Ovary (tissue), 9 donors: ENCODE results near the gene NUDT16L1. TPM values are rescaled to one million over a fixed set of nuclear protein-coding genes. Genes with fewer than 3 reads are reported as not detected.
"Not testable (repeated sequence)": the region's sequence is repeated elsewhere in the genome, so short reads cannot be mapped to it uniquely, and the experiment has no call there.

ENCODE experiments used
- DNase-seq, 5 donors: peaks; one replicate each; pipeline ENCODE4 v3.0.0-alpha.2; 2019 to 2020
- H3K27ac ChIP-seq, 2 donors: fragments of 200-600 bp; one replicate each; pipeline versions ENCODE4 v1.5.1 to v1.8.0; 2019 to 2022
- H3K27me3 ChIP-seq: fragments of 200-600 bp; one replicate; pipeline ENCODE4 v1.8.0; 2022
- H3K36me3 ChIP-seq: fragments of 200-600 bp; sonication (generic); one replicate; pipeline ENCODE4 v1.5.1; 2019
- H3K4me1 ChIP-seq: one replicate; pipeline ENCODE4 v1.8.1; 2013; ENCODE audit warnings: mild to moderate bottlenecking, moderate library complexity; ENCODE audit not compliant: insufficient read depth
- H3K4me3 ChIP-seq: fragments of 200-600 bp; sonication (generic); one replicate; pipeline ENCODE4 v1.5.1; 2017
- H3K9me3 ChIP-seq, 2 donors: fragments of 200-600 bp in 1 of 2; sonication (generic) in 1 of 2; one replicate each; pipeline versions ENCODE4 v1.5.1 to v1.8.1; 2013 to 2019; ENCODE audit warnings: mild to moderate bottlenecking in 1 of 2, moderate library complexity in 1 of 2
- CTCF ChIP-seq, 3 donors: fragments of 450-650 bp in 2 of 3; fragments of 200-600 bp in 1 of 3; IDR thresholded peaks; one replicate each; pipeline versions ENCODE4 v1.5.1 to v1.8.0; 2016 to 2022; ENCODE audit warnings: antibody characterized with exemption in 3 of 3, mild to moderate bottlenecking in 1 of 3
- EP300 ChIP-seq: sonication (generic); formaldehyde crosslinking; IDR thresholded peaks from one replicate; pipeline ENCODE4 v1.6.1; 2017; ENCODE audit warnings: antibody characterized with exemption
- POLR2A ChIP-seq: fragments of 450-650 bp; IDR thresholded peaks from one replicate; pipeline ENCODE4 v1.6.1; 2017; ENCODE audit warnings: antibody characterized with exemption, mild to moderate bottlenecking, moderate library complexity
- WGBS, 3 donors: extraction: QIAGEN DNeasy Blood & Tissue Kit in 1 of 3; methylation state at CpG; one replicate each; pipeline versions ENCODE4 v1.1.5 to v1.1.7; 2013 to 2017; 5-methylcytosine and 5-hydroxymethylcytosine counted together
- intact Hi-C, 4 donors: fragments of 100-400 bp; cut with DNase I; formaldehyde crosslinking; loops; one replicate each; pipeline versions ENCODE4 v1.11.0 to v1.15.1; 2022 to 2023
- polyA plus RNA-seq, 2 donors: library from polyadenylated mRNA; stranded (reverse); fragments of 200-250 nt in 1 of 2; fragments of 350-450 nt in 1 of 2; fragmentation: Illumina TruSeq in 1 of 2; extraction: RNeasy Lipid Tissue Mini Kit (QIAGEN cat#74804) in 1 of 2; gene quantifications; one replicate each; pipeline ENCODE4 v1.2.3, GENCODE V29; 2013 to 2014
- total RNA-seq, 7 donors: library from RNA; depleted of rRNA in 2 of 7; stranded (reverse); fragments of >200 nt in 2 of 7; fragmentation: NEBNext Ultra II Directional in 3 of 7; extraction: Animal tissue kit (Norgen Biotek cat#: 25700) in 3 of 7; gene quantifications; one replicate each; pipeline versions ENCODE4 v1.1.0 to v1.2.4, GENCODE V29; 2016 to 2023
- donor health status: DM: no; HTN: no; CAD: no; lungs with moderate emphysema.
- donor health status: DM: no; HTN: no; CAD: no.
- donor health status: Bipolar disorder and iron deficiency.
- donor health status: DM: yes; HTN: yes; CAD: no.
- donor health status: DM: no; HTN: no; CAD: no.
- donor health status: DM: yes; HTN: yes; CAD: no.

Gene NUDT16L1
- total and polyA plus RNA-seq, 9 donors: 8.1 to 33.6 (median 28.0) TPM

GRCh38 chr16:4649744-4650442 lies 43.5 kb upstream of the NUDT16L1 start:
- 93% methylated on average over 25 of the region's 25 CpGs for WGBS, 3 donors
- intact Hi-C loops: no loop called here
- Histone ChIP-seq H3K36me3 (no peaks in the 10 kb centered on the region), H3K9me3 (no peaks in the 10 kb centered on the region), H3K27ac (no peak overlapping the region), H3K4me1 (no peaks in the 10 kb centered on the region), H3K4me3 (no peak overlapping the region), H3K27me3 (no peaks in the 10 kb centered on the region)
- no peak for DNase-seq
- no peak for TF ChIP-seq CTCF (IDR thresholded peaks at IDR 0.05)
- TF ChIP-seq EP300: no peak
- no peak for TF ChIP-seq POLR2A

GRCh38 chr16:4650443-4651074 lies 42.8 kb upstream of the NUDT16L1 start:
- H3K27ac ChIP-seq, H3K9me3 ChIP-seq, H3K27me3 ChIP-seq, H3K4me1 ChIP-seq, H3K4me3 ChIP-seq, H3K36me3 ChIP-seq, intact Hi-C loops: not testable (repeated sequence)
- TF ChIP-seq CTCF (IDR thresholded peaks at IDR 0.05): peak in 1 of 3 donors; percentile 20
- peak in 3 of 5 donors; percentile 45 to 66 (median 53) for DNase-seq
- 87% methylated on average over 15 of the region's 15 CpGs for WGBS, 3 donors

- H3K9me3 ChIP-seq: no peaks in the 10 kb centered on the region
- intact Hi-C loops: no loop called here
- H3K36me3 ChIP-seq: no peaks in the 10 kb centered on the region
- no peak for TF ChIP-seq CTCF (IDR thresholded peaks at IDR 0.05)
- TF ChIP-seq POLR2A: no peak
- no peak for TF ChIP-seq EP300
- H3K27ac ChIP-seq: no peak overlapping the region
- 89 to 94% (median 92%) methylated on average over 13 of the region's 13 CpGs for WGBS, 3 donors
- no peaks in the 10 kb centered on the region for H3K4me1 ChIP-seq
- no peak overlapping the region for H3K4me3 ChIP-seq
- no peak for DNase-seq
- H3K27me3 ChIP-seq: no peaks in the 10 kb centered on the region
These were observed 41.5 kb upstream of the NUDT16L1 start for GRCh38 chr16:4651827-4652226.

DNA sequence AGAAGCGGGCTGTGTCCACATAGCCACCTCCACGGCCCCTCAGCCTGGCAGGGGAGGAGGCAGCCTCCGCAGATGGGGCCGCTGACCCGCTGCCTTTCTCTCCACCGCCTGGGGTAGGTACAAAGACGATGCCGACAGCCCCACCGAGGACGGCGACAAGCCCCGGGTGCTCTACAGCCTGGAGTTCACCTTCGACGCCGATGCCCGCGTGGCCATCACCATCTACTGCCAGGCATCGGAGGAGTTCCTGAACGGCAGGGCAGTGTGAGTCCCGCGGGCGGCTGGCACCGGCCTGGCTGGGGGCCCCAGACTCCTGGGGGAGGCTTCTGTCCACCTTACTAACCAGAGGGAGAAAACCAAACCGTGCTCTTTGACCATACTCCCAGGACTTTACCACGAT lies 40.8 kb upstream of the NUDT16L1 start:
- no peaks in the 10 kb centered on the region for H3K4me1 ChIP-seq
- no peak for DNase-seq
- no peak overlapping the region for H3K27ac ChIP-seq
- TF ChIP-seq CTCF (IDR thresholded peaks at IDR 0.05): no peak
- no peak for TF ChIP-seq POLR2A
- no peak for TF ChIP-seq EP300
- intact Hi-C loops: no loop called here
- no peaks in the 10 kb centered on the region for H3K27me3 ChIP-seq
- H3K9me3 ChIP-seq: no peaks in the 10 kb centered on the region
- H3K36me3 ChIP-seq: no peaks in the 10 kb centered on the region
- 88 to 92% (median 91%) methylated on average over 25 of the region's 25 CpGs for WGBS, 3 donors
- no peak overlapping the region for H3K4me3 ChIP-seq
